GM11168 (cell line): ENCODE results near the gene DLGAP3.

Experiments
- in situ Hi-C: fragments of 300-500 bp; cut with MboI; formaldehyde crosslinking; loops from one replicate; pipeline ENCODE4 v1.12.0; 2022; ENCODE audit warnings: low sequenced_read_pairs; ENCODE audit not compliant: unreplicated experiment

Gene DLGAP3

DNA sequence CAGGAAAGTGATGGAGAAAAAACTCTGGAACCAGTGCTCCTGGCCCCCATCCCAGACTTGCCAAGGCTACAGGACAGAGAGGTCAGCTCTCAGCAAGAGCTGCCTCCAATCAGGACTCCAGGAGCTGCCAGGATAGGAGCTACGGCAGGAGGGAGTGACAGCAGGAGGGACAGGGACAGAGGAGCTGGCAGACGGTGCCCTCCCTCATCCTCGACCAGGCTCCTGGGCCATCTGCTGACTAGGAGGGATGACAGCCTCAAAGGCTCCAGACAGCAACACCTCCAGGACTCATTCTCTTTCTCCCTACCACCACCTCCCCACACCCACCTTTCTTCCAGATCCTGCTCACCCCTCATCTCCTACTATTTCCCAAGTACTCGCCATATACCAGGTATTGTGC, 22.7 kb downstream of the DLGAP3 start:
- in situ Hi-C loops, result no loop called here

DNA sequence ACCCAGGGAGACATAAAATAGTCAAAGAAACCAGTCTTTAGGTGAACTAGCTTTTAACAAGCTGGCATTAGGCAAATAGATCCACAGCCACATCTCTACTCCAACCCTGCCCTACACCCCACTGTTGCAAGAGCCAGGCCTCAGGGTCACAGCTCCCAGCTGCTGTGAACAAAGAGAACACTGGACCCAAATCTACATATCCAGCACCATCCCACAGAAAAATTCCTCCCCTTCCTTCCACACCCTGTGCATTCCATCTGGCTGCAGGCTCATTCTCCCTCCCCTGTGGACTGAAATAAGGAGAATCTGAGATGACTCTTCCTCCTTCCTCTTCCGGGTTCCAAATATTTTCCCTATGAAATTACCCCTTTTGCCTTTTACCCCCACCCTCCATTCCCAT, 23.2 kb downstream of the DLGAP3 start:
- in situ Hi-C loops, result no loop called here

DNA sequence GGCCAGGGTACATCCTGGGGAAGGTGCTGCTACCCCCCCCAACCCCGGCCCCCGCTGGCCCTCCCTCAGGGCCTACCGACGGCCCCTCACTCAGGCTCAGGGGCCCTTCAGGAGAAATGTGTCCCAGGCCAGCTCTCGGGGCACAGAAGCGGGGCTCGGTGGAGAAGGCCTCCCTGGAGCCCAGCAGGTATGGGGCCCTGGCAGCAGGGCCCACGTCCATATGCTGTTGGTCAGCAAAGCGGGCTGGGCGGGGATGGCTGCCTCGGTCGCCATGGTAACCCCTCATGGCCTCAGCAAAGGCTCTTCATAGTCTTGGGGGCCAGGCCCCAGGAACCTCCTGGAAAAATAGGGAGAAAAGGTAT, 24.4 kb downstream of the DLGAP3 start:
- in situ Hi-C loops, result no loop called here

DNA sequence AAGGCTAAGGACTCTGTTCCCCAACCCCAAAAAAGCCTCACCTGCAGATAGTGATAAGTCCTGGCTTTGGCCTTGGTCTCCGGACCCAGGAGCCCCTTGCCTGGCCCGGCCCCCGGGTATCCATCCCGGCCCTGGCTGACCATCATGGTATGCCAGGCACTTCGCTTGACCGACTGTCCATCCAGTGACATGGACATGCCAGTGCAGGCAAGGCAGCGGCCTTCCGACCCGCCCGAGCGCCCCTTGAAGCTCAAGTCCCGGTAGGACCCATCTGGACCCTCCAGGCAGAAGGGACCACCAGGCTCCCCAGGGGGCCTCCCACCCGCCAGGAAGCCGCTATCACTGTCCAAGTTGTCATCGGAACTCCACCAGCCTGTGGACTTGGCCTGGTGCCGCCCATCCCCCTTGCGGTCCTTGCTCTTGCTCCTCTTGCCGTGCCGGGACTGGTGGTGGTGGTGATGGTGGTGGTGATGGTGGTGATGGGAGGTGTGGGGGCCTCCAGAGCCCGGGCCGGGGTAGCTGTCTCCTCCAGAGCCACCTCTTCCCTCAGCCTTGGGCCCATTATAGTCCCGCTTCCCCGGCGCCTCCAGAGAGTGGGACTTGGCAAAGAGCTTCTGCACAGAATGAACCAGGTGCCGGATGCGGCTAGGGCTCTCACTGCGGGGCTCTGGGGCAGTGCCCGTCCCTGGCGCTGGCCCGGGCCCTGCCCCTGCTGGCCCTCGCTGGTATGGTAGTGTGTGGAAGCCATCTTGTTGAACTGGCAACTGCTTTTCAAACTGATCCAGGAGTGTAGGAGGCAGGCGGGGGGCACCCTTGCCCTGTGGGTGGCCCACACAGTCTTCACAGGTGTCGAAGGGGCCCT, 25.0 kb downstream of the DLGAP3 start:
- in situ Hi-C loops, result no loop called here

DNA sequence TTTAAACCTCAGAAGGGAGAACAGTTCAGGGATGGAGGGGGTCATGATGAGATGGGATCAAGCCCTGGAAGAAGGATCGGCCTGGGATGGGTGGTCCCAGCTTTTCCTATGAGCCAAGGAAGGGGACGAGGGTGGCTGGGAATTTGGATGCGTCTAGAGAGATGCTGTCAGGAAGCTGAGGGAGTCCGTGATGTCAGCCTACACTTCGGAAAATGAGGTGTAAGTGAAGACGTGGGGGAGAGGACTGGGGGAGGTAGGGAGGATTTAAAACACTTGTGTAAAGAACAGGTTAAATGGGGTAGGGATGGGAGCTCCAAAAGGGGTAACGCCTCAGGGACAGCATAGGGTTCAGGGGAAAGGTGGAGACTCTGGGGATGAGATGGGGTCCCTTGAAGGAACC, 27.5 kb downstream of the DLGAP3 start:
- in situ Hi-C loops, result no loop called here

DNA sequence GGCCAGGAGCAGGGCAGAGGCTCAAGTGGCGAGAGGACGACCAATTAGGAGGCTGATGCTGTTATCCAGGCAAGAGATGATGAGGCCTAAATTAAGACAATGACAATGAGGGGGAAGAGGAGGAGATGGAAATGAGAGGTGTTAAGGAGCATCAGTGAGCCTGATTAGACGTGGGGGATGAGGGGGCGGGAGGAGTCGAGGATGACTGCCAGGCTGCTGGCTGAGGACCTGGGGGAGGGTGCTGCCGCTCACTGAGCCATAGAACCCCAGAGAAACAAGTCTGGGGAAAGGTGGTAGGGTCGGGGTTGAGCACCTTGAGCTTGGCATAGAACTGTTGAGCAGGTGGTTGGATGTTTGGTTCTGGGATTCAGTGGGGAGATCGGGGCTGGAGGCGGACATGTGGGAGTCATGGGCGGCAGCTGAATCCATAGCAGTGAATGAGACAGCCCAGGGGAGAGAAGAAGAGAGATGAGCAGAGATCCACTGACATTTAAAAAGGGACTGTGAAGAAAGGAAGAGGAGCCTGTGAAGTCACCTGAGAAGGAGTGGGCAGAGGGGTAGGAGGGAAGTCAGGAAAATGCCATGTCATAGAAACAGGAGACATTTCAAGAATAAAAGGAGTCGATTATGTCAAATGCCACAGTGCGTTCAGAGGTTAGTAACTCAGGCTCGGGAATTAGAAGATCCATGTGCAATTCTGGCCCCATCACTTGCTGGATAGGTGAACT, 28.5 kb downstream of the DLGAP3 start:
- in situ Hi-C loops, result no loop called here

DNA sequence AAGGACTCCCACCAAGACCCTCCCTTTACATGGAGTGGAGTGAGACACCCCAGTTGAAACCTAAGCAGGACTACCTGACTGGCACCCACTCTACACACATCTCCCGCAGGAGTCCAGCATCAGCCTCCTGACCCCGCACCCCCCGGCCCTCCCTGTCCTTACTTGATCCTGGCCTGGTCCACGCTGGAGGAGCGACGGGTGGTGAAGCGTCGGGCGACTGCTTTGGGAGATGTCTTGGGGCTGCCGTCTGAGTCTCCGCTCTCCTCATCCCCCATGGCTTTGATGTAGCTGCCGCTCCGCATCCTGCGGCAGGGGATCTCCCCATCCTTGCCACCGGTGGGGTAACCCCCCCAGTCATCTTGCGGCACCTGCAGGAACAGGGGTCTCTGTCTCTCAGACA, 29.5 kb downstream of the DLGAP3 start:
- in situ Hi-C loops, result no loop called here

DNA sequence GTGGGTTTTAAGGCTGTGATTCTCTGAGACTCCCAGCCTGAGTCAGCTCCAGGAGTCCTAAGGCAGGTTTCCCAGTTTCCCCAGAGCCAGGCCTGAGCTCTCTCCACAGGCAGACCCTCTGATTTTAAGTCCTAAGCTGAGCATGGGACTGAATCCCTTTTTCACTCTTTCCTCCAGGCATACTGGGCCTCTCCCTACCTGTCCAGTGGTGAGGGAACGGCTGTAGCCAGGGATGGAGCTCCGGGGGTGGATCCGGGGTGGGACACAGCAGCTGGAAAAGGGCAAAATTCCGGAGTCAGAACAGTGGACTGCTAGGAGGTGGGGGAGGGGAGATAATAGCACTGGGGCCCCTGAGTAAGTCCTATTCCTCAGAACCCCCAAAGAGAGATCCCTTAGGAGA, 30.0 kb downstream of the DLGAP3 start:
- in situ Hi-C loops, result no loop called here

DNA sequence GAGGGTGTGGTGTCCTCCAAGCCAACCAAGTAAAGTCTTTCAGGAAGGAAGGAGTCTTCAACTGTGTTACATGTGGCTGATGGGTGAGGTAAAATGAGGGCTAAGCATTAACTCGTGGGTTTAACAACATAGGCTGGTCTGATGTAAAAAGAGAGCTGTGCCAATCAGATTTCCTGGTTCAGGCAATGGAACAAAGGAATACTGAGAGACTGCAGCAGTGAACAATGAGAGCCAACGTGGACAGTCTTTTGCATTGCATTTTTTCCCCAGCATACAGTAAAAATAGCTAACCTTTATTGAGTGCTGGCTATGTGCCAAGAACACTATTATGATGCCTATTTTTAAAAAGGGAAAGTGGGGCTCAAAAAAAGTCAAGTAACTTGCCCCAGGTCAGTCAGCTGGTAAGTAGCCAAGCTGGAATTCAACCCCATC, 31.1 kb downstream of the DLGAP3 start:
- in situ Hi-C loops, result no loop called here

DNA sequence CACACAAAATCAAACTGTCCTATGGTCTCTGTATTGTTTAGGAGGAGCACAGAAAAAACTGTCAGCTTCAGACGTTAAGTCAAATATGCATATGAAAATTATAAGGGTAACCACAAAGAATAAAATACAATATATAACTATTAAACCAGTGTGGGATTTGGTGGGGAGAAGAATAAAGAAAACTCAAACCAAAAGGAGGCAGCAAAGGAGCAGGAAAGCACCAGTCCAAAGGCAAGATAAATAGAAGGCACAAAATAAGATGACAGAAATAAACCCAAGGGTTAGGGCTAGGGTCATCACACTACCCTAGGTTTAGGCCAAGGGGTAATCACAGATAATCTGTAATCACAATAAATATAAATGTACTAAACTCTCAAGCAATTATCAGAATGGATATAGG, 32.8 kb downstream of the DLGAP3 start:
- in situ Hi-C loops, result no loop called here

DNA sequence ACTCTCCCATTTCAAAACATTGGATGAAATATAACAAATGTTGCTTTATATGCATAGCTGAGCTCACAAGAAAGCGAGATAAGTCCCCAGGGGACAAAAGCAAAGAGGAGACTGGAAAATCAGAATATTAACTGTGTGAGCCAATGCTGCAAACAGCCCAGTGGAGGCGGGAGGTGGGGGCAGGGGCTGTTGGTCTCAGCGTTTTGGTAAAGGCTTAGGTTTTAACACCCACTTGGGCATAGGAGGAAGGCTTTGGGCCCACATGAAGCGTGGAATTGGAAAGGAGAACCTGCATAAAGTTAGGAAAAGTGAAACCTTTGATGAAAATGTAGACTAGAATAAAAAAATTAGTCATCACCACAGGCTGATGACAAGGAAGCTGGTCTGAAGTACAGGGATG, 39.7 kb downstream of the DLGAP3 start:
- in situ Hi-C loops, result no loop called here

DNA sequence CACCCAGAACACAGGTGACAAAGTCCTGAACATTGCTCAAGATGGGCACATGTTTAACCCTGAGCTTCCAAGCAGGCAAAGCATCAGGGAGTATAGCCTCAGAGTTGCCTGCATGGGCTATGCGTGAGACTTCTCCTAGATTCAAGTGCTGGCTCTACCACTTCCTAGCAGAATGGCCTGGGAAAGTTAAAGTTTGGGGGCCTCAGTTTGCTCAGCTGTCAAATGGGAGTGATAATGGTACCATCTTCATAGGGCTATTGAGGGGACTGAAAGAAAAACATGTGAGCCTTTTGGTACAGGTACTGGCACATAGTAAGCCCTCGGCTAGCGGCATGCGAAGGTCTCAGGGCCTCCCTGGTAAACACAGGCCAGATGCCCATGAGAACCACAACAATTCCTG, 41.9 kb downstream of the DLGAP3 start:
- in situ Hi-C loops, result no loop called here

DNA sequence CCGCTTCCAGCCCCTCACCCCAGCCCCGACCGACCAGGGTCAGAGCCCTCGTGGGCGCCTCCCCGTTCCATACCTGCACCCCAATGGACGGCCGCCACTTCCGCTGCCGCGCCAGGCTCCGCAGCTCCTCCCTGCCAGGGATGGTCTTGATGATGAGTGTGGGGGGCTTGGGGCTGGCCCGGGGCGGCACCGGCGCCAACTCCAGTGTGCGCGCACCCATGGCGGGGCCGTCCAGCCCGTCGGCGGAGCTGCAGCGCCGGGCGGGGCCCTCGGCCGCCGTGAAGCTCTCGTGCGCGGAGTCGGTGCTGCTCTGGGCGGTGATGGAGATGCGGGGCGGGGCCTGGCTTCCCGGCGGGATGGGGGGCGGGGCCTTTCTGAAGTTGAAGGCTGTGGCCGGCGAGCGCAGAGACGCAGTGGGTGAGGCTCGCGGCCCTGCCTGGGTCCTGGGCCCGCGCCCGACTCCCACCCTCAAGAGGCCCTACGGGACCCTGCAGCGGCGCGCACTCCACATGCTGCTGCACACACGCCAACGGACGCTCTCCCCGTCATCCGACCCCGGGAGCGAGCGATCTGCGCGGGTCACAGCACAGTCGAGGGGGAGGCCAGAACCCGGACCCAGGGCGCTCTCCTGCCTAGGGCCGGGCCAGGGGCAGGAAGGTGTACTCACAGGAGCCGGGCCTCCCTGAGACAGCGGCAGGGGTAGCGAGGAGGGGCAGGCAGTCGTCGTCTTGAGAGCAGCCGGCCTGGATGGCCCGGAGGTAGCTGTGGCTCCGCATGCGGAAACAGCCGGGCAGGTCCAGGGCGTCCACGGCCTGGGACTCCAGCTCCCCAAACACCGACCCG, 43.8 kb downstream of the DLGAP3 start:
- in situ Hi-C loops, result no loop called here

DNA sequence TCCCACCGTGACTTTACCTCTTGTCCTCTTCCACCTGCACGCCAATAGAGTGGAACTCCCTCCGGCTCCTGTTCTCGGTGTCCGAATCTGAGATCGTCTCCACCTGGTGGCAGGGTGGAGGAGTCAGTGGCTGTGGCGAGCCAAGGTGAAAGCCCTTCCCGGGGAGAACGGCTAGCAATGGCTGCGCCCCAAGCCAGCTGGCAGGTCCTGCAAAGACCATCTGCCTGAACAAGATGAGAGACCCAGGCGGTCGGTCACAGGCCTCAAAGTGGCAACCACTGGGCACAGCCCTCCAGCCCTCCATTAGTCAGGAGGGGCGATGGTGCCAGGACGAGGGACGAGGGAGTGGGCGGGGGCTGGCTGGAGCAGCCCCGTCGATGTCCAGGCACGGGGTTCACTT, 44.5 kb downstream of the DLGAP3 start:
- in situ Hi-C loops, result no loop called here

DNA sequence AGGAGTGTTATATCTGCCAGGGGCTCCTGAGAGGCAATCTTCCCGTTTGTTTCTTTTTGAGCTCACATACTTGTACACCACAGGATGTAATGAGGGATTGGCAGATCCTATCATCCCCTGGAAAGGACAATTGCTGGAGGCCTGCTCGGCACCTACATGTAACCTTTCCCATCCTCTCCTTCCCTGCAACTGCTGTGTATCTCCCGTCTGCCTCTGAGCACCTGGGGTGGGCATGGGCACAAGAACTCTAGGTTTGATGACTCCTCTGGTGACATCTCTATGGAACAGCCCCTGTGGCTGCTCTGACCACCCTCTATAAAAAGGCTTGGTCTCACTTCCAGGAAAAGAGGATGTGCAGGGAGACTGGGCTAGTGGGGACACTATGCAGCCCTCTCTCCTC, 44.9 kb downstream of the DLGAP3 start:
- in situ Hi-C loops, result no loop called here

DNA sequence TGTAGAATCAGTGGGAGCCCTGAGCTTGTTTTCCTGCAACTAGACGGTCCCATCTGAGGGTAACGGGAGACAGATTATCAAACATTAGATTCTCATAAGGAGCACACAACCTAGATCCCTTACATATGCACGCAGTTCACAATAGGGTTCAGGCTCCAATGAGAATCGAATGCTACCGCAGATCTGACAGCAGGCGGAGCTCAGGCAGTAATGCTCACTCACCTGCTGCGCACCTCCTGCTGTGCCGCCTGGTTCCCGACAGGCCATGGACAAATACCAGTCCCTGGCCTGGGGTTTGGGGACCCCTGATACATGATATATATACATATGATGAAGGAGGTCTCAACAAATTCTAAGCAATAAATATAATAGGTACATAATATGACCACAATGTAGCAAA, 50.2 kb downstream of the DLGAP3 start:
- in situ Hi-C loops, result no loop called here

DNA sequence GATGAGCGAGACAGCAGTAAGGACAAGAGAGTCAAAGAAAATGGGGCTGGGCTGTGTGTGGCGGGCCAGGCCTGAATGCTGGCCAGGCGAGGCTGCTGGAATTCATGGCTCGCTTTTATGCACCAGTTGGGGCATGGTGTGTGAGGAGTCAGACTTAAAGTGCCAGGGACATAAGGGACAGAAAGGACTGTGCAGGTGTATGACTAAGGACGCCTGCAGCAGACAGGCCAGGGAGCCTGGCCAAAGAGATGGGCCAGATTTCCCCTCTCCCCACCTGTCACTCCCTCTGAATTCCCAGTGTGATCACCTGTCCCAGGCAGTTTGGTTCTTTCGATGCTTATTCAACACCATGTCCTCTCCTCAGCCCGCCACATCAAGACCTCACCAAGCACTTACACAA, 53.0 kb downstream of the DLGAP3 start:
- in situ Hi-C loops, result no loop called here

DNA sequence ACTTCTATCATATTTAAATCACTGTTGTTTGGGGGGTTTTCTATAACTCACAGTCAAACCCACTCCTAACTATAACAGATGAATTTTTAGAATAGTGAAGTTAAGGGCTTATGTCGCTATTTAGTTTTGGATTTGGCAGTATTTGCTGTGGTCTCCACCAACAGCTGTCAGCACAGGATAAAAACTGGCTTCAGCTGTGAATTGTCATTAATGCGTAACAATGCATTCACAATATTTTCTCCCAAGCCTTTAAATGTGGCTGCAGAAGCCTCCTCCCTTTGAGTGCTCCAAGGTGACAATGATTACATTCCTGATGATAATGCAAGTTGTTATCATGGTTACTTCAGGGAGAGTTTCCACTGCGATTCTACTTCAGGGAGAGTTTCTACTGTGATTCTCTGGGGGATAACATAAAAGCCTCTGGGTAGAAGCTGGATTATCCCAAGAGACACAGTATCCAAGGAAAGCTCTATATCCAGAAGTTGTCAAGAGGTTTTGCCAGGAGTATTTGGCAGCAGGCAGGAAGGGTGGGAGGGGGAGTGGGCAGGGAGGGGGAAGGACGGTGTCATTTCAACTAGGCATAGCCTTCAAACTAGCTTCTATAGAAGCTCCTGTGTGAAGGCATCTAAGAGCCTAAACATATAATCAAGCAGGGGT, 55.0 kb downstream of the DLGAP3 start:
- in situ Hi-C loops, result no loop called here

DNA sequence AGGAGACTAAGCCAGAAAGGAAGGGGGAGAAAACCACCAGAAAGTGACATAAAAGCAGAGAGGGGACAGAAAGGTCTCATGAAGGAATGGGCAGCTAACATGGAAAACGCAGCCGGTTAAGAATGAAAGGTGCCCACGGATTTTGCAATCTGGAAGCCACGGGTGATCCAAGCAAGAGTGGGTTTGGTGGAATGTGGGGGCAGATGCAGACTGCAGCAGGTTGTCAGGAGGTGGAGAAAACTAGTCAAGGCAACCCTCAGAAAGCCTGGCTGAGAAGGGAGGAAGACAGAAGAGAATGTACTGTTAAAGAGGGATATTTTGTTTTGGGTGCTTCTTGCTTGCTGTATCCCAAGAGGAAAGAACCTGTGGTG, 57.3 kb downstream of the DLGAP3 start:
- in situ Hi-C loops, result no loop called here

DNA sequence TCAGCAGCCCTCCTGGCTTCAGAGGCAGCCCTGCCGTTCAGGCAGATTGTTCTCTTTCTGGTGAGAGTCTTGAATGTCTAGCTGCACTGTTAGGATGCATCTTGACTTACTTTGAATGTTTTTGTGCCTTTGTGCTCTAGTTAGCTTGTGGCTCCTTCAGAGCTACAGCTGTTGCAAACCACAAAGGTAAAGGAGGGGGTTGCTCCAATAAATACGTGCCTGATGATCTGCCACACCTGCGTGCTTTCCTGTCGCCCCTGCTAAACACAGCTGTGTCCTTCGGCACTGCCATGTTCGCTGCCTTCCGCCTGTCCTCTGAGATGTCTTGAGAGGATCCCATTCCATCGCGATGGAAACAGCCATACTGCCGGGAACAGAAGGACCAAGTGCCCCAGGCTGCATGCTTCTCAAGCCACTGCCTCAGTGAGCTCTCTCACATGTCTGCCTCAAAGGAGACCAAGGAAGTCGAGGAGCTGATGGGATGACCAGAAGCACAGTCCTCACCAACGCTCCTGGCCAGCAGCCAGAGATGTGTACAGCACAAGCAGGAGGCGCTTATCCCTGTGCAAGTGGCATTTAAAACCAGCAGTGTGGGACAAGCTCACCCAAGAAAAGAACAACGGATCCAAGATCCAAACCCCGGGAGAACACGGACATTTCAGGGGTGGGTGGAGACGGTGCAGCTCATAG, 57.9 kb downstream of the DLGAP3 start:
- in situ Hi-C loops, result no loop called here
